COLO829 (cell line): ENCODE measurements around the gene IFITM10.
"Not testable (repeated sequence)": the region's sequence is repeated elsewhere in the genome, so short reads cannot be mapped to it uniquely, and the experiment has no call there.

Experiments
- DNase-seq: peaks from one replicate; pipeline ENCODE4 v3.0.0; 2012; ENCODE audit warnings: low spot score

Gene IFITM10

GRCh38 chr11:1778141-1778911 is 27.9 kb upstream of the IFITM10 start:
- DNase-seq: no peak

DNA sequence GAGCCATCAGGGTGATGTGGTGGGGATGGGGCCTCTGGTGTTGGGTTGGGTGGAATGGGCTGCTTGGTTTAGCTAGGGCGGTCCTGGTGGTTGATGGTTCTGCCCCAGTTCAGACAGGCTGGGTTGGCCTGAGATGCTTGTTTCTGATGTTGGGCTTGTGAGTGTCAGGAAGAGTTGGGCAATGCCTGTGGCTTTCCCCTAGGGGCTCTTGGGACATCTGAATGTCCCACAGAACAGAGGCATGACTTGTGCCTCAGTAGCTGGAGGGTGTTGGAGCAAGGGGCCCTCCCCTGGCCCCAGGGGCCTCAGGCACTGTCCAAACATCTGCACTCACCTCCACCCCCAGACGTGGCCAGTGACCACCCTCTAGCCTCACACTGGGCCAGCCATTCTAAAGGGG is 27.3 kb upstream of the IFITM10 start:
- no peak for DNase-seq

DNA sequence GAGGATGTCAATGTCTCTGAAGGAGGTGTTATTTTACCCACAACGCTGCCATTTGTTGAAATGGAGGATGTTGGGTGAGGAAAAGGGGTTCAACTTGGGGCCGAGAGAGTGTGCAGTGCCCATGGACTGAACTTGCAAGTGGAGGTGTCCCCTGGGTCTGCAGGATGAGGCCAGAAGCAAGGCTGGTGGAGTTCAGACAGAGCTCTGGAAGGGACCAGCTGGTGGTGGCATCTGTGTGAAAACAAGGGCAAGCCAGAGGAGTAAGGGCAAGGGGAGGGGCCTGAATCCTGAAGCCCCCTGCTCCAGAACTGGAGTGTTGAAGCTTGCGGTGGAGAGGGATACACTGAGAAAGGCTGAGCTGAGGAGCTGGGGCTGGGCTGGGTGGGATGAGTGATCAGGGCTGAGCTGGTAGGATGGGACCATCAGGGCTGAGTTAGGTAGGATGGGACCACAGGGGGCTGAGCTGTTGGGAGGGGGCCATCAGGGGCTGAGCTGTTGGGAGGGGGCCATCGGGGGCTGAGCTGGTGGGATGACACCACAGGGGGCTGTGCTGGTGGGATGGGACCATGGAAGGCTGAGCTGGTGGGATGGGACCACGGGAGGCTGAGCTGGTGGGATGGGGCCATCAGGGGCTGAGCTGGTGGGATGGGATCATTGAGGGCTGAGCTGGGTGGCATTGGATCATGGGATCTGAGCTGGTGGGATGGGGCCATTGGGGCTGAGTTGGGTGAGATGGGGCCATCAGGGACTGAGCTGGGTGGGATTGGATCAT is 26.7 kb upstream of the IFITM10 start:
- DNase-seq: no peak

GRCh38 chr11:1776331-1776851 is 26.0 kb upstream of the IFITM10 start:
- no peak for DNase-seq

DNA sequence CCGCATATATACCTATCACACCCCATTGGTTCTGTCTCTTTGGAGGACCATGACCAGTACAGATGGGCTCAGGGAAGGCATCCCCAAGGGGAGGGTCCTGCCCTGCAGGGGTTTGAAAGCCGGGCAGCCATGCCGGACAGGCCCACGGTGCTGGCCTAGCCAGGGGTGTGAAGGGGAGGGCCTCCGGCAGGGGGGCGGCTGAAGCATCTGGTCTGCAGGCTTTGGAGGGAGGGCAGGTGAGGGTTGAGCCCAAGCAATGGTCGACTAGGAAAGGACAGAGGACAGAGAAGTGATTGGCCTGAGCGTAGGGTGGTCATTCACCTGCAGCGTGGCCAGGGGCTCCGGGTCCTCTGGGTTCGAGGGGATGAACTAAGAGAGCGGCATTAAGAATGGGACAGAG is 24.5 kb upstream of the IFITM10 start:
- no peak for DNase-seq

GRCh38 chr11:1773994-1774550 is 23.7 kb upstream of the IFITM10 start:
- DNase-seq: no peak

GRCh38 chr11:1773131-1773993 is 23.0 kb upstream of the IFITM10 start:
- no peak for DNase-seq

DNA sequence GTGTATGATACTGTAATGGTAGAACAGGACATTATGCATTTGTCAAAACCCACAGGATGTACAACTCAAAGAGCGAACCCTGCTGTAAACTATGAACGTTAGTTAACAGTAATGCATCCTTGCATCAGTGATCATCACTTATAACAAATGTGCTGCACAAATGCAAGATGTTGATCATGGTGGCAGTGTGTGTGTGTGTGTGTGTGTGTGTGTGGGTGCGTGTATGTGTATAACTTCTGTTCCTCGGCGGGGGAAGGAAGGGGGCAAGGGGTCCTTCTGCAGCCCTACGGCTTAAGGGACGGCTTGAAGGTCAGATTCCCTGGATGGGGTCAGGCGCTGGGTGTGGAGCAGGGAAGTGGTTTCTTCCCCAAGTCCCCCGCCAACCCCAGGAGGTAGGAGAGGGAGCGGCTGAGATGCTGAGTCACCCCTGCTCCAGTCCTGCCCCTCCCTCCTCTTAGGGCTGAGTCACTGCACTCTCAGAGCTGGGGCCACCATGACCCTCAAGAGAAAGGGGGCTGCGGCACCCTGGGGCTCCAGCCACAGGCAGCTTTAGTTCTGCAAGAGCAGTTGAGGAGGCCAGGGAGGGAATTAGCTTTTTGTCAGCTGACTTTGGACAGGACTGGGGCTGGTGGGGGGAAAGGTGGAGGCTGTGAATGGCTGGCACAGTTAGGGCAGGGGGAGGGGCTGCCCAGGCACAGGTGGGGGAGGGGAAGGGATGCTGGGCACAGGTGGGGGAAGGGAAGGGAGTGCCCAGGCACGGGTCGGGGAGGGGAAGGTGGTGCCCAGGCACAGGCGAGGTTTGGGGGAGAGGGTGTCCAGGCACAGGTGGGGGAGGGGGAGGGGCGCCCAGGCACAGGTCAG is 22.1 kb upstream of the IFITM10 start:
- peak; percentile 50 for DNase-seq

- no peak for DNase-seq
Observed at GRCh38 chr11:1771700-1772099, 21.3 kb upstream of the IFITM10 start.

DNA sequence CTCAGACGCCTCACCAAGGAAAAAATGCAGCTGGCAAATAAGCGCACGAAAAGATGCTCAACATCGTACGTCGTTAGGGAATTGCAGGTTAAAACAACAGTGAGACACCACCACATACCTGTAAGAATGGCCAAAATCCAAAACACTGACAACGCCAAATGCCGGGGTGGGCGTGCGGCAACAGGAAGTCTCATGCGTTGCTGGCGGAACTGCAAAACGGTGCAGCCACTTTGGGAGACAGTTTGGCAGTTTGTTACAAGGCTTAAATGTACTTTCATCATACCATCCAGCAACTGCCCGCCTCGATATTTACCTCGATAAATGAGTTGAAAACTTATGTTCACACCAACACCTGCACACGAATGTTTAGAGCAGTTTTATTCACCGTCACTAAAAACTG is 20.9 kb upstream of the IFITM10 start:
- DNase-seq: no peak

DNA sequence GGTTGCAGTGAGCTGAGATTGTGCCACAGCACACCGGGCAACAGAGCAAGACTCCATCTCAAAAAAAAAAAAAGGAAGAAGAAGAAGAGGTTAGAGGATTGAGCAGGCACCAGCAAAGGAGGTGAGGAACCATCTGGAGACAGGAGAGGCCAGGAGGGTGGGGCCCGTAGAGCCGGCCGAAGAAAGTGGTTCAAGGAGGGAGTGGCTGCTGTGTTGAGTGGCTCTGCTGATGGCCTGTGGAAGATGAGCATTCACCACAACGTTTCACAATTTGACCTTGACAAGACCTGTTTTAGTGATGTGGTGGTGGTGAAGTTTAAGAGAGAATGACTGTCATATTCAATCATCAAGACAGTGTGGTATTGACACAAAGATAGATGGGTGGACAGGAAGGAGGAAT is 20.1 kb upstream of the IFITM10 start:
- DNase-seq: no peak

- DNase-seq: no peak
Observed at GRCh38 chr11:1770061-1770460, 19.7 kb upstream of the IFITM10 start.

DNA sequence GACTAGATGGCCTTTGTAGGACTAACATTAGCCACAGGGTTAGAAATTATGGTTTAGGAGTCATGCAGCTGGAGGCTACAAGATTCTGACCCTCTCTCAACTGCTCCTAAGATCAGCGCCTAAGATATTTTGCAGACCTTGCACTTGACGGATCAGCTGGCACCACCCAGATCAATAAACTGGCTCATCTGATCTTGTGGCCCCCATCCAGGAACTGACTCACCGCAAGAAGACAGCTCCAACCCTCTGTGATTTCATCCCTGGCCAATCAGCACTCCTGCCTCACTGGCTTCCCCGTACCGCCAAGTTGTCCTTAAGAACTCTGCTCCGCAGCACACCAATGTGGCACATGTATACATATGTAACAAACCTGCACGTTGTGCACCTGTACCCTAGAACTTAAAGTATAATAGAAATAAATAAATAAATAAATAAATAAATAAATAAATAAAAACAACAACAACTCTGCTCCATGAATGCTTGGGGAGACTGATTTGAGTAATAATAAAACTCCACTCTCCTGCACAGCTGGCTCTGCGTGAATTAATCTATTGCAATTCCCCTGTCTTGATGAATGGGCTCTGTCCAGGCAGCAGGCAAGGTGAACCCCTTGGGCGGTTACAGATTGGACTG is 19.0 kb upstream of the IFITM10 start:
- DNase-seq: not testable (repeated sequence)

GRCh38 chr11:1768141-1768469 is 17.7 kb upstream of the IFITM10 start:
- DNase-seq: no peak

GRCh38 chr11:1767399-1768140 is 17.2 kb upstream of the IFITM10 start:
- no peak for DNase-seq

GRCh38 chr11:1766719-1767398 is 16.5 kb upstream of the IFITM10 start:
- no peak for DNase-seq

DNA sequence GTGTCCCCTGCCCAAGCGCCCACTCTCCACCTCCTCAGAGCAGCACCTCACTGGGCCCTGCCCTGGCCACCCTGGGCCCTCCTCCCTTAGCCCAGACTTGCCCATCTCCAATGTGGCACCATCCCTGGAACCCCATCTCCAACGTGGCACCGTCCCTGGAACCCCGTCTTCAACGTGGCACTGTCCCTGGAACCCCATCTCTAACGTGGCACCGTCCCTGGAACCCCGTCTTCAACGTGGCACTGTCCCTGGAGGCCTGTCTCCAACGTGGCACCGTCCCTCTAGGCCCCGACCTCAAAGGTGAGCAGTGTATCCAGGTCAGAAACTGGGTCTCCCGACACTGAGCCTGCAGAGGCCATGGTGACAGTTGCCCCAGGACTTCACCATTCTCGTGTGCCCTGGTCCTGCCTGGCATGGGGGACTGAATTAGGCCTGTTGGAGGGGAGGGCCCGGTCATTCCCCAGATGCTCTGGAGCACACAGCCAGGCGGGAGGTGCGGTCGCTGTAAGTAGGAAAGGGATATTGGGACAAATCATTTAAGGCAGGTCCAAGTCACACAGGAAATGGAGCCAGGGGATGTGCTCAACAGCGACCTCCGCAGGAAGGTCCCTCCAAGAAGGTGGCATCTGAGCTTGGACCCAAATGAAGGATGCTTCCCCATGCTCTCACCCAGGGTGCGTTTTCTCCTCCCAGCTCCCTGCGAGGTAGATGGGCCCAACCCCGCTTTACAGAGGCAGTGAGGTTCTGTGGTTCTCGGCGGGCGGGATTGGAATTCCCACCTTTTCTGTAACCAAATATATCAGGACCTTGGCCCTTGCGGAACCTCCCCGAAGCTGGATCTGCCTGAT is 15.7 kb upstream of the IFITM10 start:
- DNase-seq: no peak
